Measurements from ENCODE around the gene MRPS14.
"Not testable (repeated sequence)": the region's sequence is repeated elsewhere in the genome, so short reads cannot be mapped to it uniquely, and the experiment has no call there.

MRPS14 gene

GRCh38 chr1:175045097-175045496, 21.9 kb upstream of the MRPS14 start:
- 96% methylated on average over 19 of the region's 19 CpGs for WGBS
- Histone ChIP-seq H3K4me1 (ENCODE audit: insufficient read depth, low read length) (no peaks in the 10 kb centered on the region), H3K9me3 (ENCODE audit: insufficient read depth, low read depth, low read length) (no peaks in the 10 kb centered on the region), H3K4me3 (ENCODE audit: low read length) (no peak overlapping the region), H3K27ac (ENCODE audit: low read depth, low read length) (no peak overlapping the region), H3K9ac (ENCODE audit: low read depth, low read length) (no peak overlapping the region), H3K27me3 (ENCODE audit: insufficient read depth, low read length) (no peaks in the 10 kb centered on the region), H3K36me3 (ENCODE audit: insufficient read depth, low read length) (no peaks in the 10 kb centered on the region)

- H3K4me3 ChIP-seq (ENCODE audit: low read length); H3K36me3 ChIP-seq (ENCODE audit: insufficient read depth, low read length); H3K27ac ChIP-seq (ENCODE audit: low read depth, low read length); H3K9ac ChIP-seq (ENCODE audit: low read depth, low read length); H3K9me3 ChIP-seq (ENCODE audit: insufficient read depth, low read depth, low read length); H3K4me1 ChIP-seq (ENCODE audit: insufficient read depth, low read length); H3K27me3 ChIP-seq (ENCODE audit: insufficient read depth, low read length): not testable (repeated sequence)
- 96% methylated on average over 18 of the region's 18 CpGs for WGBS
These were observed 21.4 kb upstream of the MRPS14 start for GRCh38 chr1:175044591-175044990.

- Histone ChIP-seq H3K36me3 (ENCODE audit: insufficient read depth, low read length) (no peaks in the 10 kb centered on the region), H3K4me1 (ENCODE audit: insufficient read depth, low read length) (no peaks in the 10 kb centered on the region), H3K9ac (ENCODE audit: low read depth, low read length) (no peak overlapping the region), H3K27ac (ENCODE audit: low read depth, low read length) (no peak overlapping the region), H3K27me3 (ENCODE audit: insufficient read depth, low read length) (no peaks in the 10 kb centered on the region), H3K9me3 (ENCODE audit: insufficient read depth, low read depth, low read length) (no peaks in the 10 kb centered on the region), H3K4me3 (ENCODE audit: low read length) (no peak overlapping the region)
- 88% methylated on average over 19 of the region's 19 CpGs for WGBS
These were observed 20.6 kb upstream of the MRPS14 start for GRCh38 chr1:175043824-175044223.

GRCh38 chr1:175042650-175043049, 19.4 kb upstream of the MRPS14 start:
- H3K9ac ChIP-seq (ENCODE audit: low read depth, low read length): no peak overlapping the region
- no peaks in the 10 kb centered on the region for H3K9me3 ChIP-seq (ENCODE audit: insufficient read depth, low read depth, low read length)
- no peaks in the 10 kb centered on the region for H3K4me1 ChIP-seq (ENCODE audit: insufficient read depth, low read length)
- no peaks in the 10 kb centered on the region for H3K27me3 ChIP-seq (ENCODE audit: insufficient read depth, low read length)
- H3K27ac ChIP-seq (ENCODE audit: low read depth, low read length): no peak overlapping the region
- no peaks in the 10 kb centered on the region for H3K36me3 ChIP-seq (ENCODE audit: insufficient read depth, low read length)
- no peak overlapping the region for H3K4me3 ChIP-seq (ENCODE audit: low read length)
- WGBS: 90% methylated on average over 3 of the region's 3 CpGs

- Histone ChIP-seq H3K4me3 (ENCODE audit: low read length) (no peak overlapping the region), H3K9me3 (ENCODE audit: insufficient read depth, low read depth, low read length) (no peaks in the 10 kb centered on the region), H3K27me3 (ENCODE audit: insufficient read depth, low read length) (no peaks in the 10 kb centered on the region), H3K36me3 (ENCODE audit: insufficient read depth, low read length) (no peaks in the 10 kb centered on the region), H3K27ac (ENCODE audit: low read depth, low read length) (no peak overlapping the region), H3K9ac (ENCODE audit: low read depth, low read length) (no peak overlapping the region), H3K4me1 (ENCODE audit: insufficient read depth, low read length) (peaks cover 13% of the 10 kb centered on the region)
- WGBS: 75% methylated on average over 4 of the region's 4 CpGs
These were observed 17.2 kb upstream of the MRPS14 start for GRCh38 chr1:175040324-175040879.

GRCh38 chr1:175037416-175037815, 14.2 kb upstream of the MRPS14 start:
- WGBS: 81% methylated on average over 5 of the region's 7 CpGs
- Histone ChIP-seq H3K4me3 (ENCODE audit: low read length) (no peak overlapping the region), H3K9ac (ENCODE audit: low read depth, low read length) (no peak overlapping the region), H3K27me3 (ENCODE audit: insufficient read depth, low read length) (no peaks in the 10 kb centered on the region), H3K27ac (ENCODE audit: low read depth, low read length) (no peak overlapping the region), H3K4me1 (ENCODE audit: insufficient read depth, low read length) (peaks cover 13% of the 10 kb centered on the region), H3K9me3 (ENCODE audit: insufficient read depth, low read depth, low read length) (no peaks in the 10 kb centered on the region), H3K36me3 (ENCODE audit: insufficient read depth, low read length) (no peaks in the 10 kb centered on the region)

GRCh38 chr1:175036476-175036875, 13.3 kb upstream of the MRPS14 start:
- Histone ChIP-seq H3K27ac (ENCODE audit: low read depth, low read length) (no peak overlapping the region), H3K4me1 (ENCODE audit: insufficient read depth, low read length) (peaks cover 13% of the 10 kb centered on the region), H3K4me3 (ENCODE audit: low read length) (no peak overlapping the region), H3K9ac (ENCODE audit: low read depth, low read length) (no peak overlapping the region), H3K36me3 (ENCODE audit: insufficient read depth, low read length) (no peaks in the 10 kb centered on the region), H3K9me3 (ENCODE audit: insufficient read depth, low read depth, low read length) (no peaks in the 10 kb centered on the region), H3K27me3 (ENCODE audit: insufficient read depth, low read length) (no peaks in the 10 kb centered on the region)
- WGBS: 56% methylated on average over 3 of the region's 3 CpGs

GRCh38 chr1:175035865-175036264, 12.6 kb upstream of the MRPS14 start:
- no peaks in the 10 kb centered on the region for H3K9me3 ChIP-seq (ENCODE audit: insufficient read depth, low read depth, low read length)
- no peaks in the 10 kb centered on the region for H3K27me3 ChIP-seq (ENCODE audit: insufficient read depth, low read length)
- no peak overlapping the region for H3K9ac ChIP-seq (ENCODE audit: low read depth, low read length)
- H3K36me3 ChIP-seq (ENCODE audit: insufficient read depth, low read length): no peaks in the 10 kb centered on the region
- H3K4me3 ChIP-seq (ENCODE audit: low read length): no peak overlapping the region
- H3K4me1 ChIP-seq (ENCODE audit: insufficient read depth, low read length): peaks cover 13% of the 10 kb centered on the region
- no peak overlapping the region for H3K27ac ChIP-seq (ENCODE audit: low read depth, low read length)
- WGBS: 88% methylated on average over 5 of the region's 6 CpGs

- peaks cover 13% of the 10 kb centered on the region for H3K4me1 ChIP-seq (ENCODE audit: insufficient read depth, low read length)
- no peak overlapping the region for H3K27ac ChIP-seq (ENCODE audit: low read depth, low read length)
- 97% methylated on average over 2 of the region's 2 CpGs for WGBS
- no peaks in the 10 kb centered on the region for H3K27me3 ChIP-seq (ENCODE audit: insufficient read depth, low read length)
- no peak overlapping the region for H3K9ac ChIP-seq (ENCODE audit: low read depth, low read length)
- no peaks in the 10 kb centered on the region for H3K36me3 ChIP-seq (ENCODE audit: insufficient read depth, low read length)
- no peaks in the 10 kb centered on the region for H3K9me3 ChIP-seq (ENCODE audit: insufficient read depth, low read depth, low read length)
- no peak overlapping the region for H3K4me3 ChIP-seq (ENCODE audit: low read length)
These were observed 11.6 kb upstream of the MRPS14 start for GRCh38 chr1:175034775-175035174.

GRCh38 chr1:175033953-175034352, 10.7 kb upstream of the MRPS14 start:
- no peaks in the 10 kb centered on the region for H3K36me3 ChIP-seq (ENCODE audit: insufficient read depth, low read length)
- no peak overlapping the region for H3K27ac ChIP-seq (ENCODE audit: low read depth, low read length)
- H3K9ac ChIP-seq (ENCODE audit: low read depth, low read length): no peak overlapping the region
- 92% methylated on average over 4 of the region's 4 CpGs for WGBS
- H3K9me3 ChIP-seq (ENCODE audit: insufficient read depth, low read depth, low read length): no peaks in the 10 kb centered on the region
- H3K27me3 ChIP-seq (ENCODE audit: insufficient read depth, low read length): no peaks in the 10 kb centered on the region
- H3K4me3 ChIP-seq (ENCODE audit: low read length): no peak overlapping the region
- H3K4me1 ChIP-seq (ENCODE audit: insufficient read depth, low read length): peaks cover 13% of the 10 kb centered on the region

- Histone ChIP-seq H3K27ac (ENCODE audit: low read depth, low read length) (no peak overlapping the region), H3K27me3 (ENCODE audit: insufficient read depth, low read length) (no peaks in the 10 kb centered on the region), H3K9me3 (ENCODE audit: insufficient read depth, low read depth, low read length) (no peaks in the 10 kb centered on the region), H3K4me1 (ENCODE audit: insufficient read depth, low read length) (no peaks in the 10 kb centered on the region), H3K36me3 (ENCODE audit: insufficient read depth, low read length) (no peaks in the 10 kb centered on the region), H3K9ac (ENCODE audit: low read depth, low read length) (no peak overlapping the region), H3K4me3 (ENCODE audit: low read length) (no peak overlapping the region)
- WGBS: 92% methylated on average over 2 of the region's 2 CpGs
These were observed 1.5 kb upstream of the MRPS14 start for GRCh38 chr1:175024773-175025172.

GRCh38 chr1:175023922-175024242, 657 bp upstream of the MRPS14 start:
- H3K9me3 ChIP-seq (ENCODE audit: insufficient read depth, low read depth, low read length); H3K4me1 ChIP-seq (ENCODE audit: insufficient read depth, low read length); H3K27me3 ChIP-seq (ENCODE audit: insufficient read depth, low read length); H3K36me3 ChIP-seq (ENCODE audit: insufficient read depth, low read length): not testable (repeated sequence)
- 92% methylated on average over 2 of the region's 2 CpGs for WGBS
- peak overlapping the region; percentile 57 for H3K27ac ChIP-seq (ENCODE audit: low read depth, low read length)
- H3K4me3 ChIP-seq (ENCODE audit: low read length): peak overlapping the region; percentile 94
- H3K9ac ChIP-seq (ENCODE audit: low read depth, low read length): peak overlapping the region; percentile 76

Measured in HUES64 (cell line).